Measurements from ENCODE around the gene AKT2.
A peak's percentile ranks its signal among the peaks of the same experiment; 100 is the strongest.

AKT2 gene

GRCh38 chr19:40271706-40272105, 13.4 kb downstream of the AKT2 start:
- no peak for DNase-seq

GRCh38 chr19:40270362-40271089, 14.6 kb downstream of the AKT2 start:
- no peak for DNase-seq

GRCh38 chr19:40269216-40269940, 15.8 kb downstream of the AKT2 start:
- DNase-seq, result no peak

- no peak for DNase-seq
Measured at GRCh38 chr19:40267601-40267997, 17.5 kb downstream of the AKT2 start.

- no peak for DNase-seq
Measured at GRCh38 chr19:40266912-40267600, 18.1 kb downstream of the AKT2 start.

GRCh38 chr19:40266119-40266518, 19.0 kb downstream of the AKT2 start:
- peak; percentile 87 for DNase-seq

- no peak for DNase-seq
Measured at GRCh38 chr19:40265763-40266099, 19.4 kb downstream of the AKT2 start.

GRCh38 chr19:40265055-40265762, 19.9 kb downstream of the AKT2 start:
- DNase-seq, result no peak

GRCh38 chr19:40264314-40265054, 20.7 kb downstream of the AKT2 start:
- DNase-seq, result no peak

GRCh38 chr19:40263440-40264313, 21.5 kb downstream of the AKT2 start:
- no peak for DNase-seq

GRCh38 chr19:40262422-40262821, 22.7 kb downstream of the AKT2 start:
- DNase-seq, result peak; percentile 41

GRCh38 chr19:40261631-40262030, 23.5 kb downstream of the AKT2 start:
- no peak for DNase-seq

- no peak for DNase-seq
Measured at GRCh38 chr19:40257096-40257517, 28.0 kb downstream of the AKT2 start.

- no peak for DNase-seq
Measured at GRCh38 chr19:40256512-40256911, 28.6 kb downstream of the AKT2 start.

- DNase-seq, result no peak
Measured at GRCh38 chr19:40255619-40256166, 29.5 kb downstream of the AKT2 start.

GRCh38 chr19:40254714-40255418, 30.3 kb downstream of the AKT2 start:
- DNase-seq, result no peak

- no peak for DNase-seq
Measured at GRCh38 chr19:40253611-40254092, 31.5 kb downstream of the AKT2 start.

GRCh38 chr19:40252395-40252794, 32.8 kb downstream of the AKT2 start:
- DNase-seq, result no peak

- no peak for DNase-seq
Measured at GRCh38 chr19:40251991-40252390, 33.2 kb downstream of the AKT2 start.

GRCh38 chr19:40251244-40251643, 33.9 kb downstream of the AKT2 start:
- no peak for DNase-seq

All from NCI-H345 (cell line).